ENCODE data around the gene BIRC3. TPM values are rescaled to one million over a fixed set of nuclear protein-coding genes. Genes with fewer than 3 reads are reported as not detected.

BIRC3 gene
- total RNA-seq, 2 experiments from 2014 or later: 102 to 108 TPM

- TF ChIP-seq CTCF (IDR thresholded peaks at IDR 0.05): peak; percentile 12
- ATAC-seq (peak; percentile 93), DNase-seq (peak; percentile 45)
- Mint-ChIP-seq H3K27me3 (peaks cover 6% of the 10 kb centered on the region), H3K4me3 (peak overlapping the region; percentile 8), H3K9me3 (no peaks in the 10 kb centered on the region), H3K4me1 (ENCODE audit: low read depth) (peaks cover 13% of the 10 kb centered on the region), H3K36me3 (ENCODE audit: low read depth) (no peaks in the 10 kb centered on the region), H3K27ac (no peak overlapping the region)
- ChIA-PET POLR2A (interaction anchor here (1.0 kb wide), 1 partner anchor 38 kb away, joined by 3 read pairs; no protein-coding TSS in a partner anchor), CTCF (interaction anchor here (0.7 to 3.2 kb wide), 11 partner anchors 8 to 334 kb away, joined by 3 to 23 read pairs (median 4); no protein-coding TSS in a partner anchor)
- intact Hi-C loops (cut with micrococcal nuclease): no loop called here
Measured at GRCh38 chr11:102279641-102280170, 37.6 kb upstream of the BIRC3 start.

GRCh38 chr11:102280245-102280833 is 36.9 kb upstream of the BIRC3 start:
- H3K27me3 Mint-ChIP-seq: peaks cover 6% of the 10 kb centered on the region
- peaks cover 13% of the 10 kb centered on the region for H3K4me1 Mint-ChIP-seq (ENCODE audit: low read depth)
- POLR2A ChIA-PET: interaction anchor here (1.0 to 1.2 kb wide), 2 partner anchors 9 to 38 kb away, joined by 3 read pairs; no protein-coding TSS in a partner anchor
- no peak overlapping the region for H3K27ac Mint-ChIP-seq
- ATAC-seq (no peak), DNase-seq (no peak)
- TF ChIP-seq CTCF (IDR thresholded peaks at IDR 0.05): no peak
- CTCF ChIA-PET: interaction anchor here (0.9 to 3.2 kb wide), 8 partner anchors 9 to 333 kb away, joined by 3 to 23 read pairs (median 6); no protein-coding TSS in a partner anchor
- no peaks in the 10 kb centered on the region for H3K9me3 Mint-ChIP-seq
- no peak overlapping the region for H3K4me3 Mint-ChIP-seq
- no peaks in the 10 kb centered on the region for H3K36me3 Mint-ChIP-seq (ENCODE audit: low read depth)
- intact Hi-C loops (cut with micrococcal nuclease): no loop called here

- Mint-ChIP-seq H3K36me3 (ENCODE audit: low read depth) (no peaks in the 10 kb centered on the region), H3K4me3 (no peak overlapping the region), H3K9me3 (no peaks in the 10 kb centered on the region), H3K27ac (no peak overlapping the region), H3K27me3 (no peaks in the 10 kb centered on the region), H3K4me1 (ENCODE audit: low read depth) (peaks cover 15% of the 10 kb centered on the region)
- no peak for TF ChIP-seq CTCF (IDR thresholded peaks at IDR 0.05)
- DNase-seq (no peak), ATAC-seq (no peak)
- POLR2A ChIA-PET: interaction anchor here (1.0 kb wide), 1 partner anchor 8 kb away, joined by 3 read pairs; no protein-coding TSS in a partner anchor
- CTCF ChIA-PET: interaction anchor here (0.9 to 2.1 kb wide), 5 partner anchors 11 to 383 kb away, joined by 3 to 8 read pairs (median 3); no protein-coding TSS in a partner anchor
- intact Hi-C loops (cut with micrococcal nuclease): no loop called here
Measured at GRCh38 chr11:102283116-102283485, 34.2 kb upstream of the BIRC3 start.

- POLR2A ChIA-PET: no interaction called here
- intact Hi-C loops (cut with micrococcal nuclease): no loop called here
Measured at GRCh38 chr11:102284008-102284407, 33.3 kb upstream of the BIRC3 start.

More at GRCh38 chr11:102284008-102284407, 33.3 kb upstream of the BIRC3 start:
- Mint-ChIP-seq H3K9me3 (no peaks in the 10 kb centered on the region), H3K27ac (no peak overlapping the region), H3K27me3 (no peaks in the 10 kb centered on the region), H3K4me3 (no peak overlapping the region), H3K4me1 (ENCODE audit: low read depth) (peaks cover 21% of the 10 kb centered on the region), H3K36me3 (ENCODE audit: low read depth) (no peaks in the 10 kb centered on the region)
- CTCF ChIA-PET: interaction anchor here (0.8 to 2.1 kb wide), 4 partner anchors 10 to 382 kb away, joined by 3 to 8 read pairs (median 4); no protein-coding TSS in a partner anchor
- ATAC-seq: no peak
- no peak for TF ChIP-seq CTCF (IDR thresholded peaks at IDR 0.05)
- DNase-seq: no peak
